HG03159 (cell line): ENCODE data around the gene TLR7.

Source experiments
- ATAC-seq: cut with Tn5 transposase; IDR thresholded peaks from one replicate; pipeline ENCODE4 v1.9.1; 2021; ENCODE audit warnings: mild to moderate bottlenecking, moderate library complexity; ENCODE audit not compliant: unreplicated experiment

The TLR7 gene

GRCh38 chrX:12890467-12890866 is 23.6 kb downstream of the TLR7 start:
- ATAC-seq: peak; percentile 67

- ATAC-seq: no peak
Observed at GRCh38 chrX:12891171-12891570, 24.3 kb downstream of the TLR7 start.

- peak; percentile 39 for ATAC-seq
Observed at GRCh38 chrX:12891915-12892506, 25.1 kb downstream of the TLR7 start.

- ATAC-seq: no peak
Observed at GRCh38 chrX:12892716-12893115, 25.8 kb downstream of the TLR7 start.

GRCh38 chrX:12894074-12895030 is 27.5 kb downstream of the TLR7 start:
- no peak for ATAC-seq

- no peak for ATAC-seq
Observed at GRCh38 chrX:12895866-12896265, 29.0 kb downstream of the TLR7 start.

- ATAC-seq: no peak
Observed at GRCh38 chrX:12896935-12897334, 30.1 kb downstream of the TLR7 start.

- ATAC-seq: no peak
Observed at GRCh38 chrX:12898073-12898472, 31.2 kb downstream of the TLR7 start.

- ATAC-seq: no peak
Observed at GRCh38 chrX:12899506-12899905, 32.6 kb downstream of the TLR7 start.

GRCh38 chrX:12901486-12901885 is 34.6 kb downstream of the TLR7 start:
- ATAC-seq: peak; percentile 67

GRCh38 chrX:12903646-12904045 is 36.8 kb downstream of the TLR7 start:
- ATAC-seq: no peak

- ATAC-seq: no peak
Observed at GRCh38 chrX:12906046-12906761, 39.3 kb downstream of the TLR7 start, which contains the start of gene TLR8. TSS of gene TLR8 (plus strand) at chrX:12906620. CDS start at chrX:12906707, 87 bp downstream.

GRCh38 chrX:12910423-12911121 is 43.7 kb downstream of the TLR7 start:
- no peak for ATAC-seq

GRCh38 chrX:12911122-12911470 is 44.2 kb downstream of the TLR7 start:
- ATAC-seq: no peak

GRCh38 chrX:12912791-12913482 is 46.1 kb downstream of the TLR7 start:
- no peak for ATAC-seq

GRCh38 chrX:12917753-12918152 is 50.9 kb downstream of the TLR7 start:
- no peak for ATAC-seq

GRCh38 chrX:12919051-12919450 is 52.2 kb downstream of the TLR7 start:
- no peak for ATAC-seq

- no peak for ATAC-seq
Observed at GRCh38 chrX:12919620-12920019, 52.7 kb downstream of the TLR7 start.

- ATAC-seq: no peak
Observed at GRCh38 chrX:12920990-12921389, 54.1 kb downstream of the TLR7 start.

- ATAC-seq: no peak
Observed at GRCh38 chrX:12921886-12922598, 55.2 kb downstream of the TLR7 start.
